ENCODE results near the gene LAMTOR2.

DNA sequence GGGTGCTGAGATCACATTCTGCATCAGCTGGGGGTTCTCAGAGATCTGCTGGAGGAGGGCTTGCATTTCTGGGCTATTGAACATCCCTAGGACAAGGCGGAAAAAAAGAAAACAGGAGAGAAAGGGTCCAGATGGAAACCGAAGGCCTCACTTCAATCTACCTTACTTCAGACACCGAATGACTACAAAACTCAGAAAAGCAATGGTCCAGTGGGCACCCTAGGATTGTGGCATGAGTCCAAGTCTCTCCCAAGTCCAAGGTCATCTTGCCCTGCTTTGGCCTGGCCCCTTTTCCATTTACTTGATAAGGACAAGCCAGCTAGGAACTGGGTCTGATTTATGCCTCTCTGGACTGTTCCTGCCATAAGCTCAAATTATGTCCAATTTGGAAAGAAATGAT, 11.8 kb upstream of the LAMTOR2 start:
- TF ChIP-seq POLR2A (IDR thresholded peaks at IDR 0.05; ENCODE audit: low read depth, low read length) (no peak), POLR2AphosphoS5 (IDR thresholded peaks at IDR 0.05; ENCODE audit: low read depth, low read length) (no peak), SPI1 (IDR thresholded peaks at IDR 0.05; ENCODE audit: low read depth, low read length) (no peak)
